GM12872 (cell line): Measurements from ENCODE around the gene ZNF618.

Source experiments
- CTCF ChIP-seq: IDR thresholded peaks from 3 replicates; pipeline ENCODE4 v1.5.1; 2011; ENCODE audit warnings: low read depth, mild to moderate bottlenecking, low read length, moderate library complexity; ENCODE audit not compliant: insufficient read depth

ZNF618 gene

DNA sequence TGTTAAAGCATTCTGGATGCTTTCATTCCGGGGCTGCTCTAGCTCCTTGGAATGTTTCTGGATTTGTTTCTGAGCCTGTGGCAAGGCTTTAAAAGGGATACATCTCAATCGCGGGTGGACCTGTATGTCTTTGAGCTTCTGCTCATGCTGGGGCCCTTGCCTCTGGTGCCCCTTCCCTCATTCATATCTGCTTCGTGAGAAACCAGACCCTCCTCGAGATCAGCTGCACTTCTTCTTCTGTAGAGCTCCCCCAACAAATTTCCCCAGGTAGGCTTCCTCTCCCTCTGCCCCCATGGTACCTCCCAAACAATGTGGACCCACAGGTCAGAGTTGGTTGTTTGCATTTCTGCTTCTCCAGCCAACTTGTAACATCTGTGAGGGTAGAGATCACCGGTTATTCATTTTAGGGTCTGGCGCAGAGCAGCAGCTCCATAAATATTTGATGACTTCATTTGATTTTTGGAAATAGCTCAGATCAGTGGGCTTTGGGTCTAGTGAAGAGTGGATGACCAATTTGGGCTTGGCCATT, 6.6 kb downstream of the ZNF618 start:
- TF ChIP-seq CTCF = no peak

- no peak for TF ChIP-seq CTCF
These were observed 9.3 kb downstream of the ZNF618 start for GRCh38 chr9:113885183-113886025.

DNA sequence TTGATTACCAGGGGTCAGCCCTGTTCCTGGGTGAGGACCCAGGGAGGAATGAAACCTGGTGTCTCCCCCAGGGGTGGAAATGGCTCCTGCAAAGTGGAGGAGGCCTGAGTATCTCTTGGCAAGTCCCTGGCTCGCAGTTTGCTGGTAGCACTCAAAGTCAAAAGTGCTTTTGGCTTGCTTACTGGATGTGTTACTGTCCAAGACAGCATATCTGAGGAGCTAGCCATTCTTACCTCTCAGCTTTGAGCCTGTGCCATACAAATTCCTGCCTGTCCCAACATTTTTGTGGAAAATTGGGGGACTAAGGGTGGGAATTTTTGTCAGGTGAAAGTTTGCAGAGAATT, 9.9 kb downstream of the ZNF618 start:
- TF ChIP-seq CTCF = no peak

DNA sequence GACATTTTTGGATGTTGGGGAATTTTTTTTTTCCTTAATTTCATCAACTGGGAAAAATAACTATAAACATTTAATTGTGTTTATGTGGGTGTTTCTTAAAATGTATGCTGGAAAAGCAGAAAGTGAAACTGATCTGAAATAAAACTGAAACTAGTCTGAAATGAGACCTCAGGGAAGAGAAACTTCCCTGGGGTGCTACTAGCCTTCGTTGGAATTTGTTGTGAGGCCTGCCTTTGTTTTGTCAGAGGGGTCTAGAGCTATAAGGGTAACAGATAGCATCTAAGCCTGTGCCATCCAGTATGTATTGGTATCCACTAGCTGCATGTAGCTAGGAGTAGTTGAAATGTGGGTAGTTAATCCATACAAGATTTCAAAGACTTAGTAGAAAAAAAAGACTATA, 10.4 kb downstream of the ZNF618 start:
- no peak for TF ChIP-seq CTCF

- TF ChIP-seq CTCF = no peak
These were observed 10.8 kb downstream of the ZNF618 start for GRCh38 chr9:113886933-113887332.

DNA sequence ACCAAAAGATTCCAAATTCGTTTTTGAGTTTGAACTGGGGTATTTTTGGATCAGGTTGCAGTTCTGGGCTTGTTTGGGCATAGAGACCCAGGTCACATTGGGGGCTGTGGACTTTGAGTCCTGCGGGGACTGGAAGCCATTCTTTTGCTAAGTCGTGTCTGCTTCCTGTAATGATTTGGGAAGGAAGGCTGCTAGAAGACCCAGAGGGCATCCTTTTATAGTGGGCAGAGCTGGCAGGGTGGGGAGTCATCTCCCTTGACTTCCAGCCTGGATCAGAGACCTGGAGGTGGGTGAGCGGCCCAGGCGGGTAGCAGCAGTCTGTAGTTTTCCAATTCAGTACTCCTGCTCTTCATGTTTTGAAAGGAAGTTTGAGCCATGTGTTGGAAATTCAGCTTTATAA, 11.3 kb downstream of the ZNF618 start:
- TF ChIP-seq CTCF = no peak

- TF ChIP-seq CTCF = no peak
These were observed 12.2 kb downstream of the ZNF618 start for GRCh38 chr9:113888336-113888735.
